ENCODE measurements around the gene BEND6. TPM values are rescaled to one million over a fixed set of nuclear protein-coding genes. Genes with fewer than 3 reads are reported as not detected.

The BEND6 gene
- total and polyA plus RNA-seq, 2 of the 8 experiments (the other 6 are each of a cell fraction or from before 2014, with no cell fraction given): 0.71 to 2.1 TPM

GRCh38 chr6:56992036-56992435, 37.1 kb downstream of the BEND6 start (continued):
- TF ChIP-seq BRCA1 (IDR thresholded peaks at IDR 0.05; ENCODE audit: low read depth, low read length): no peak
- TF ChIP-seq RAD21 (IDR thresholded peaks at IDR 0.05 in 1 of 2, conservative IDR thresholded peaks at IDR 0.05 in 1 of 2; ENCODE audit: low read depth in 2 of 2, low read length in 2 of 2): no peak
- no peak for TF ChIP-seq POLR2AphosphoS5 (IDR thresholded peaks at IDR 0.05; ENCODE audit: low read depth, low read length)
- TF ChIP-seq TBP (IDR thresholded peaks at IDR 0.05; ENCODE audit: low read depth, low read length): no peak
- no peak for TF ChIP-seq KDM5A (IDR thresholded peaks at IDR 0.05; ENCODE audit: low read length)
